Measurements from ENCODE around the gene ERC2.

DNA sequence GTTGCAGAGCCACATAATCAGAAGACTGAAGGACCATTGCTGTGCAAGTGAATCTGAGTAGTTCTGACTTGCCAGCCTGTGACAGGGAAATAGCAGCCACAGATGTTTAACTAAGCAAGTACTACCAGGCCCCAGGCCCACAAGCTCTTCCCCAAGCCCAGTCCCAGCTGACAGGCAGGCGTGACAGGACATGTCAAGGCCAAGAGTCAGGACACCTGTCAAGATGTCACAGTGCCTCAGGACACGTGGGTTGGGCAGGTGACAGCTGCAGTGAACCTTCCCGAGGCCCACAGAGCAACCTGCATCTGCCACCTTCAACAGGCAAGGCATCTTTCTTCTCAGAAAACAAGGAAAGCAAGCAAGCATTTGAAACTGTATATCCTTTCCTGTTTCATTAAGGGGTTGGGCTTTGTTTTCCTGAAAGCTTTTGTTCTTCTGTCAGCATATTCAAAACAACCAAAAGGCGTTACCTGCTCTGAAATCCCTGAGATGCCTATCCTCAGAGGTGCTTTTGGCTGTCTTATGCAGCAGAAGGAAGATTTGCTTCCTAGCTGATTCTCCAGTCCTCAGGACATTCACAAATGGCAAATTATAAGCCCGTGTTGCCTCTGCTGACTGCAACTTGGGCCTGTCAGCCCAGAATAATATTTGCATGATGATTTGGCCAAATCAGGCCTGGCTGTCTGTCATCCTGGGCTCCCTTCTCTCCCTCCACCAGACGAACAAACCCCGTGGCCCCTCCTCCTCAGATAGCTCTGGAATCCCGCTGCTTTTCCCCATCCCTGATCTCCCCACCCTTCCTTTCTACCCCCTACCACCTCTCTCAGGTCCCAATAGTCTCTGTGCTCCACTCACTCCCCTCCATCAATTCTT is 809.3 kb downstream of the ERC2 start:
- TF ChIP-seq AGO1 (IDR thresholded peaks at IDR 0.05; ENCODE audit: low read depth, low read length, poor library complexity, severe bottlenecking) (no peak), PCBP1 (IDR thresholded peaks at IDR 0.05; ENCODE audit: borderline replicate concordance, low read depth, low read length) (no peak), ZNF24 (IDR thresholded peaks at IDR 0.05) (no peak), SMAD3 (CRISPR knock-in tag; IDR thresholded peaks at IDR 0.05) (no peak), SUZ12 (IDR thresholded peaks at IDR 0.05; ENCODE audit: low read depth, low read length) (no peak), IRX3 (CRISPR knock-in tag; IDR thresholded peaks at IDR 0.05; ENCODE audit: borderline replicate concordance, low read depth) (no peak), ZNF652 (CRISPR knock-in tag; IDR thresholded peaks at IDR 0.05; ENCODE audit: borderline replicate concordance, low read depth) (no peak), ZBTB1 (CRISPR knock-in tag; IDR thresholded peaks at IDR 0.05; ENCODE audit: borderline replicate concordance) (no peak), ZZZ3 (CRISPR knock-in tag; IDR thresholded peaks at IDR 0.05; ENCODE audit: borderline replicate concordance) (no peak)
- TF ChIP-seq, protein P1, sequence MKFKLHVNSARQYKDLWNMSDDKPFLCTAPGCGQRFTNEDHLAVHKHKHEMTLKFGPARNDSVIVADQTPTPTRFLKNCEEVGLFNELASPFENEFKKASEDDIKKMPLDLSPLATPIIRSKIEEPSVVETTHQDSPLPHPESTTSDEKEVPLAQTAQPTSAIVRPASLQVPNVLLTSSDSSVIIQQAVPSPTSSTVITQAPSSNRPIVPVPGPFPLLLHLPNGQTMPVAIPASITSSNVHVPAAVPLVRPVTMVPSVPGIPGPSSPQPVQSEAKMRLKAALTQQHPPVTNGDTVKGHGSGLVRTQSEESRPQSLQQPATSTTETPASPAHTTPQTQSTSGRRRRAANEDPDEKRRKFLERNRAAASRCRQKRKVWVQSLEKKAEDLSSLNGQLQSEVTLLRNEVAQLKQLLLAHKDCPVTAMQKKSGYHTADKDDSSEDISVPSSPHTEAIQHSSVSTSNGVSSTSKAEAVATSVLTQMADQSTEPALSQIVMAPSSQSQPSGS (CRISPR knock-in tag; IDR thresholded peaks at IDR 0.05) = no peak
- TF ChIP-seq, protein P2, sequence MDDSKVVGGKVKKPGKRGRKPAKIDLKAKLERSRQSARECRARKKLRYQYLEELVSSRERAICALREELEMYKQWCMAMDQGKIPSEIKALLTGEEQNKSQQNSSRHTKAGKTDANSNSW (CRISPR knock-in tag; IDR thresholded peaks at IDR 0.05; ENCODE audit: borderline replicate concordance) = no peak
- TF ChIP-seq, protein P3, sequence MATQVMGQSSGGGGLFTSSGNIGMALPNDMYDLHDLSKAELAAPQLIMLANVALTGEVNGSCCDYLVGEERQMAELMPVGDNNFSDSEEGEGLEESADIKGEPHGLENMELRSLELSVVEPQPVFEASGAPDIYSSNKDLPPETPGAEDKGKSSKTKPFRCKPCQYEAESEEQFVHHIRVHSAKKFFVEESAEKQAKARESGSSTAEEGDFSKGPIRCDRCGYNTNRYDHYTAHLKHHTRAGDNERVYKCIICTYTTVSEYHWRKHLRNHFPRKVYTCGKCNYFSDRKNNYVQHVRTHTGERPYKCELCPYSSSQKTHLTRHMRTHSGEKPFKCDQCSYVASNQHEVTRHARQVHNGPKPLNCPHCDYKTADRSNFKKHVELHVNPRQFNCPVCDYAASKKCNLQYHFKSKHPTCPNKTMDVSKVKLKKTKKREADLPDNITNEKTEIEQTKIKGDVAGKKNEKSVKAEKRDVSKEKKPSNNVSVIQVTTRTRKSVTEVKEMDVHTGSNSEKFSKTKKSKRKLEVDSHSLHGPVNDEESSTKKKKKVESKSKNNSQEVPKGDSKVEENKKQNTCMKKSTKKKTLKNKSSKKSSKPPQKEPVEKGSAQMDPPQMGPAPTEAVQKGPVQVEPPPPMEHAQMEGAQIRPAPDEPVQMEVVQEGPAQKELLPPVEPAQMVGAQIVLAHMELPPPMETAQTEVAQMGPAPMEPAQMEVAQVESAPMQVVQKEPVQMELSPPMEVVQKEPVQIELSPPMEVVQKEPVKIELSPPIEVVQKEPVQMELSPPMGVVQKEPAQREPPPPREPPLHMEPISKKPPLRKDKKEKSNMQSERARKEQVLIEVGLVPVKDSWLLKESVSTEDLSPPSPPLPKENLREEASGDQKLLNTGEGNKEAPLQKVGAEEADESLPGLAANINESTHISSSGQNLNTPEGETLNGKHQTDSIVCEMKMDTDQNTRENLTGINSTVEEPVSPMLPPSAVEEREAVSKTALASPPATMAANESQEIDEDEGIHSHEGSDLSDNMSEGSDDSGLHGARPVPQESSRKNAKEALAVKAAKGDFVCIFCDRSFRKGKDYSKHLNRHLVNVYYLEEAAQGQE (IDR thresholded peaks at IDR 0.05; ENCODE audit: borderline replicate concordance in 1 of 2, low read depth in 1 of 2, low read length in 2 of 2) = no peak
- TF ChIP-seq, protein P4, sequence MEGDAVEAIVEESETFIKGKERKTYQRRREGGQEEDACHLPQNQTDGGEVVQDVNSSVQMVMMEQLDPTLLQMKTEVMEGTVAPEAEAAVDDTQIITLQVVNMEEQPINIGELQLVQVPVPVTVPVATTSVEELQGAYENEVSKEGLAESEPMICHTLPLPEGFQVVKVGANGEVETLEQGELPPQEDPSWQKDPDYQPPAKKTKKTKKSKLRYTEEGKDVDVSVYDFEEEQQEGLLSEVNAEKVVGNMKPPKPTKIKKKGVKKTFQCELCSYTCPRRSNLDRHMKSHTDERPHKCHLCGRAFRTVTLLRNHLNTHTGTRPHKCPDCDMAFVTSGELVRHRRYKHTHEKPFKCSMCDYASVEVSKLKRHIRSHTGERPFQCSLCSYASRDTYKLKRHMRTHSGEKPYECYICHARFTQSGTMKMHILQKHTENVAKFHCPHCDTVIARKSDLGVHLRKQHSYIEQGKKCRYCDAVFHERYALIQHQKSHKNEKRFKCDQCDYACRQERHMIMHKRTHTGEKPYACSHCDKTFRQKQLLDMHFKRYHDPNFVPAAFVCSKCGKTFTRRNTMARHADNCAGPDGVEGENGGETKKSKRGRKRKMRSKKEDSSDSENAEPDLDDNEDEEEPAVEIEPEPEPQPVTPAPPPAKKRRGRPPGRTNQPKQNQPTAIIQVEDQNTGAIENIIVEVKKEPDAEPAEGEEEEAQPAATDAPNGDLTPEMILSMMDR (CRISPR knock-in tag; IDR thresholded peaks at IDR 0.05) = no peak
